WTC11 (cell line): ENCODE results near the gene CDK18. TPM values are rescaled to one million over a fixed set of nuclear protein-coding genes. Genes with fewer than 3 reads are reported as not detected.

Experiments
- ATAC-seq: fragments of 200-7000 bp; cut with Tn5 transposase; 2 replicates; pipeline ENCODE4 v1.10.0; 2021; ENCODE audit warnings: mild to moderate bottlenecking, moderate library complexity
- CTCF ChIA-PET: fragments of 300-600 bp; sonication (Branson Sonifier 250); formaldehyde crosslinking; loops from one replicate; lab custom pipeline; 2021; ENCODE audit warnings: antibody characterized with exemption; lab: Charles Lee
- POLR2A ChIA-PET: fragments of 350-600 bp; sonication (Branson Sonifier 250); formaldehyde crosslinking; loops from one replicate; lab custom pipeline; 2021; ENCODE audit warnings: antibody characterized with exemption; lab: Charles Lee
- DNase-seq: peaks from one replicate; pipeline ENCODE4 v3.0.0; 2021; ENCODE audit warnings: low spot score
- H3K27ac Mint-ChIP-seq: 2 replicates; pipeline ENCODE4 v1.8.0; 2021; ENCODE audit warnings: mixed read lengths
- H3K27me3 Mint-ChIP-seq: 2 replicates; pipeline ENCODE4 v1.8.0; 2021; ENCODE audit warnings: low read depth, mild to moderate bottlenecking, moderate library complexity, mixed read lengths
- H3K36me3 Mint-ChIP-seq: 2 replicates; pipeline ENCODE4 v1.8.0; 2021; ENCODE audit warnings: mixed read lengths
- H3K4me1 Mint-ChIP-seq: 2 replicates; pipeline ENCODE4 v1.8.0; 2022; ENCODE audit warnings: mixed read lengths
- H3K4me3 Mint-ChIP-seq: 2 replicates; pipeline ENCODE4 v1.8.0; 2021; ENCODE audit warnings: mild to moderate bottlenecking, moderate library complexity, mixed read lengths
- H3K9me3 Mint-ChIP-seq: 2 replicates; pipeline ENCODE4 v1.8.0; 2021; ENCODE audit warnings: mixed read lengths
- ATF1 ChIP-seq: sonication (generic); formaldehyde crosslinking; IDR thresholded peaks from 2 replicates; pipeline ENCODE4 v1.8.1; 2023; ENCODE audit warnings: mild to moderate bottlenecking, moderate library complexity, missing genetic modification reagents
- CBFB ChIP-seq: sonication (generic); formaldehyde crosslinking; IDR thresholded peaks from 2 replicates; pipeline ENCODE4 v1.8.1; 2022; ENCODE audit warnings: mild to moderate bottlenecking, low read depth, missing genetic modification reagents
- EMX1 ChIP-seq: fragments of 250-450 bp; sonication (Bioruptor Pico); IDR thresholded peaks from 2 replicates; pipeline ENCODE4 v1.8.0; 2021; ENCODE audit warnings: mild to moderate bottlenecking
- GRHL2 ChIP-seq: fragments of 250-450 bp; sonication (Bioruptor Pico); IDR thresholded peaks from 2 replicates; pipeline ENCODE4 v1.8.0; 2022; ENCODE audit warnings: mild to moderate bottlenecking, moderate library complexity; ENCODE audit not compliant: insufficient replicate concordance, severe bottlenecking
- HMGA2 ChIP-seq: fragments of 250-450 bp; sonication (Bioruptor Pico); IDR thresholded peaks from 2 replicates; pipeline ENCODE4 v1.4.0; 2021; ENCODE audit warnings: mild to moderate bottlenecking, moderate library complexity
- IRF2 ChIP-seq: sonication (generic); formaldehyde crosslinking; IDR thresholded peaks from 2 replicates; pipeline ENCODE4 v1.8.0; 2022; ENCODE audit warnings: low read depth, missing genetic modification reagents, borderline replicate concordance
- JAZF1 ChIP-seq: fragments of 250-450 bp; sonication (Bioruptor Pico); IDR thresholded peaks from 2 replicates; pipeline ENCODE4 v1.9.0; 2021; ENCODE audit warnings: moderate library complexity, mild to moderate bottlenecking, inconsistent platforms
- NR3C1 ChIP-seq: sonication (generic); formaldehyde crosslinking; conservative IDR thresholded peaks from 2 replicates; pipeline ENCODE4 v1.8.1; 2023; ENCODE audit warnings: low read depth, mild to moderate bottlenecking, missing genetic modification reagents
- PRRX2 ChIP-seq: fragments of 250-450 bp; sonication (Bioruptor Pico); IDR thresholded peaks from 2 replicates; pipeline ENCODE4 v1.8.0; 2021; ENCODE audit warnings: mild to moderate bottlenecking
- RORB ChIP-seq: fragments of 250-450 bp; sonication (Bioruptor Pico); IDR thresholded peaks from 2 replicates; pipeline ENCODE4 v1.9.0; 2021; ENCODE audit warnings: mild to moderate bottlenecking
- SP1 ChIP-seq: sonication (generic); formaldehyde crosslinking; conservative IDR thresholded peaks from 2 replicates; pipeline ENCODE4 v1.8.1; 2022; ENCODE audit warnings: missing genetic modification reagents
- TEAD1 ChIP-seq: sonication (generic); formaldehyde crosslinking; IDR thresholded peaks from 2 replicates; pipeline ENCODE4 v1.8.0; 2022; ENCODE audit warnings: mild to moderate bottlenecking, missing genetic modification reagents
- ZNF138 ChIP-seq: sonication (generic); formaldehyde crosslinking; conservative IDR thresholded peaks from 2 replicates; pipeline ENCODE4 v1.8.1; 2022; ENCODE audit warnings: mild to moderate bottlenecking, moderate library complexity, missing genetic modification reagents
- ZNF317 ChIP-seq: sonication (generic); formaldehyde crosslinking; IDR thresholded peaks from 2 replicates; pipeline ENCODE4 v1.8.1; 2023; ENCODE audit warnings: low read depth, mild to moderate bottlenecking, moderate library complexity, missing genetic modification reagents, borderline replicate concordance
- ZNF396 ChIP-seq: fragments of 250-450 bp; sonication (Bioruptor Pico); IDR thresholded peaks from 2 replicates; pipeline ENCODE4 v1.8.0; 2021; ENCODE audit warnings: mild to moderate bottlenecking, moderate library complexity, borderline replicate concordance
- total RNA-seq: library from RNA; stranded (reverse); gene quantifications from 3 replicates; pipeline ENCODE4 v1.2.3, GENCODE V29; 2021
- TF ChIP-seq, protein P1 (sequence below): sonication (generic); formaldehyde crosslinking; IDR thresholded peaks from 2 replicates; pipeline ENCODE4 v1.8.1; 2023; ENCODE audit warnings: mild to moderate bottlenecking, missing genetic modification reagents, borderline replicate concordance
- TF ChIP-seq, protein P2 (sequence below): sonication (generic); formaldehyde crosslinking; IDR thresholded peaks from 2 replicates; pipeline ENCODE4 v1.8.1; 2022; ENCODE audit warnings: missing genetic modification reagents, borderline replicate concordance
- TF ChIP-seq, protein P3 (sequence below): sonication (generic); formaldehyde crosslinking; IDR thresholded peaks from 2 replicates; pipeline ENCODE4 v1.8.0; 2022; ENCODE audit warnings: mild to moderate bottlenecking, missing genetic modification reagents
- TF ChIP-seq, protein P4 (sequence below): fragments of 200-600 bp; IDR thresholded peaks from 2 replicates; pipeline ENCODE4 v1.8.0; 2022; ENCODE audit warnings: antibody characterized with exemption
- TF ChIP-seq, protein P5 (sequence below): sonication (generic); formaldehyde crosslinking; IDR thresholded peaks from 2 replicates; pipeline ENCODE4 v1.8.1; 2023; ENCODE audit warnings: mild to moderate bottlenecking, missing genetic modification reagents

CDK18 gene
- total RNA-seq, 1 experiment from 2014 or later, result 71.9 TPM

DNA sequence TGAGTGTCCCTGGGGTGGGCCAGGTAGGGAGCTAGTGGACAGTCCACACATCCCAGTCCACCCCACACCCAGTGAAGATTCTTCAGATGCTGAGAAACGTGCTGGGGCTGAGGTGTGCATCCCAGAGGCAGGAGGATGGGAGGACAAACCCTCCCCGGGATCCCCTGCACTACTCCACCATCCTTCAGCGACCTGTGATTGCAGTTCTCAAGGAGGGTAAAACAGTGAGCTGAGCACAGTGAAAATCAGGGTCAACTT, 76.4 kb downstream of the CDK18 start (continued):
- TF ChIP-seq JAZF1 (CRISPR knock-in tag), result no peak
- no peak for TF ChIP-seq ATF1 (CRISPR knock-in tag)
- TF ChIP-seq ZNF317, result no peak
- TF ChIP-seq, protein P1, sequence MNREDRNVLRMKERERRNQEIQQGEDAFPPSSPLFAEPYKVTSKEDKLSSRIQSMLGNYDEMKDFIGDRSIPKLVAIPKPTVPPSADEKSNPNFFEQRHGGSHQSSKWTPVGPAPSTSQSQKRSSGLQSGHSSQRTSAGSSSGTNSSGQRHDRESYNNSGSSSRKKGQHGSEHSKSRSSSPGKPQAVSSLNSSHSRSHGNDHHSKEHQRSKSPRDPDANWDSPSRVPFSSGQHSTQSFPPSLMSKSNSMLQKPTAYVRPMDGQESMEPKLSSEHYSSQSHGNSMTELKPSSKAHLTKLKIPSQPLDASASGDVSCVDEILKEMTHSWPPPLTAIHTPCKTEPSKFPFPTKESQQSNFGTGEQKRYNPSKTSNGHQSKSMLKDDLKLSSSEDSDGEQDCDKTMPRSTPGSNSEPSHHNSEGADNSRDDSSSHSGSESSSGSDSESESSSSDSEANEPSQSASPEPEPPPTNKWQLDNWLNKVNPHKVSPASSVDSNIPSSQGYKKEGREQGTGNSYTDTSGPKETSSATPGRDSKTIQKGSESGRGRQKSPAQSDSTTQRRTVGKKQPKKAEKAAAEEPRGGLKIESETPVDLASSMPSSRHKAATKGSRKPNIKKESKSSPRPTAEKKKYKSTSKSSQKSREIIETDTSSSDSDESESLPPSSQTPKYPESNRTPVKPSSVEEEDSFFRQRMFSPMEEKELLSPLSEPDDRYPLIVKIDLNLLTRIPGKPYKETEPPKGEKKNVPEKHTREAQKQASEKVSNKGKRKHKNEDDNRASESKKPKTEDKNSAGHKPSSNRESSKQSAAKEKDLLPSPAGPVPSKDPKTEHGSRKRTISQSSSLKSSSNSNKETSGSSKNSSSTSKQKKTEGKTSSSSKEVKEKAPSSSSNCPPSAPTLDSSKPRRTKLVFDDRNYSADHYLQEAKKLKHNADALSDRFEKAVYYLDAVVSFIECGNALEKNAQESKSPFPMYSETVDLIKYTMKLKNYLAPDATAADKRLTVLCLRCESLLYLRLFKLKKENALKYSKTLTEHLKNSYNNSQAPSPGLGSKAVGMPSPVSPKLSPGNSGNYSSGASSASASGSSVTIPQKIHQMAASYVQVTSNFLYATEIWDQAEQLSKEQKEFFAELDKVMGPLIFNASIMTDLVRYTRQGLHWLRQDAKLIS (CRISPR knock-in tag), result no peak

DNA sequence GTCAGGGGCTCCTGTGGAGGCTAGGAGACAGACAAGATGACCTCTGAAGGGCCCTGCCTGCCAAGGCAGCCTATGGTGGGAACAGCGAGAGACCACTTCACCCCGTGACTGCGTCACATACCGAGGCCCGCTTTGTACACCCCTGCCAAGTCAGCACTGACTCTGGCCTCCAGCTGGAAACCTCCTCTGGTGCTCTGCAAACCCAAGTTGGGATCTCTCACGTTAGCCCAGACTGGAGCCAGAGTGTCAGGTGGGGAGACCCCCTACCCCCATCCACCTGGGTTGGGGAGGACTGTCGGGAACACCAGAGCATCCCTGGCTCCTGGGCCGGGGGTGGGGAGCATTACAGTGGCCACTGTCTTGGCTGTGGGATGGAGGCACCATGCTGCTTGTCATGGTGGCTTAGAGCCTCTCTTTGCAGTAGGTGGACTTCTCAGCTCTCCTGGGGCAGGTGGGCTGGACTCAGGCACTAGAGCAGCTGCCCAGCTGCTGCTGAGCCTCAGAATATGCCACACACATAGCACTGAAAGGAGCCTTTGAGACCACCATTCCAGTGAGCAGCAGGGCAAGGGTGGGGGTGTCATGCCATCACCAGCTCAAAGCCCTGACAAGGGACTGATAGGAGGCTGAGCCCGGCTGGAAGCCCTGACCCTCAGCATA, 77.0 kb downstream of the CDK18 start:
- Mint-ChIP-seq H3K9me3 (no peaks in the 10 kb centered on the region), H3K4me1 (peaks cover 12% of the 10 kb centered on the region)
- ATAC-seq, result no peak
- POLR2A ChIA-PET, result no interaction called here
- TF ChIP-seq JAZF1 (CRISPR knock-in tag), result no peak
- TF ChIP-seq GRHL2, result no peak
- TF ChIP-seq ZNF396 (CRISPR knock-in tag), result no peak
- TF ChIP-seq CBFB (CRISPR knock-in tag), result no peak
- TF ChIP-seq, protein P2, sequence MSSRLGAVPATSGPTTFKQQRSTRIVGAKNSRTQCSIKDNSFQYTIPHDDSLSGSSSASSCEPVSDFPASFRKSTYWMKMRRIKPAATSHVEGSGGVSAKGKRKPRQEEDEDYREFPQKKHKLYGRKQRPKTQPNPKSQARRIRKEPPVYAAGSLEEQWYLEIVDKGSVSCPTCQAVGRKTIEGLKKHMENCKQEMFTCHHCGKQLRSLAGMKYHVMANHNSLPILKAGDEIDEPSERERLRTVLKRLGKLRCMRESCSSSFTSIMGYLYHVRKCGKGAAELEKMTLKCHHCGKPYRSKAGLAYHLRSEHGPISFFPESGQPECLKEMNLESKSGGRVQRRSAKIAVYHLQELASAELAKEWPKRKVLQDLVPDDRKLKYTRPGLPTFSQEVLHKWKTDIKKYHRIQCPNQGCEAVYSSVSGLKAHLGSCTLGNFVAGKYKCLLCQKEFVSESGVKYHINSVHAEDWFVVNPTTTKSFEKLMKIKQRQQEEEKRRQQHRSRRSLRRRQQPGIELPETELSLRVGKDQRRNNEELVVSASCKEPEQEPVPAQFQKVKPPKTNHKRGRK (CRISPR knock-in tag), result no peak
- TF ChIP-seq SP1 (CRISPR knock-in tag), result no peak
- TF ChIP-seq PRRX2 (CRISPR knock-in tag), result no peak
- TF ChIP-seq RORB (CRISPR knock-in tag), result no peak
- TF ChIP-seq, all 79 proteins: peak for 0
- CTCF ChIA-PET, result interaction anchor here (0.7 to 3.6 kb wide), 3 partner anchors 11 to 966 kb away, joined by 3 to 36 read pairs (median 6); no protein-coding TSS in a partner anchor
- Mint-ChIP-seq H3K27ac (no peak overlapping the region), H3K36me3 (no peaks in the 10 kb centered on the region), H3K27me3 (peaks cover 5% of the 10 kb centered on the region; the same call in 1 of the 2 replicates), H3K4me3 (no peak overlapping the region)
- peak; percentile 5 for DNase-seq

DNA sequence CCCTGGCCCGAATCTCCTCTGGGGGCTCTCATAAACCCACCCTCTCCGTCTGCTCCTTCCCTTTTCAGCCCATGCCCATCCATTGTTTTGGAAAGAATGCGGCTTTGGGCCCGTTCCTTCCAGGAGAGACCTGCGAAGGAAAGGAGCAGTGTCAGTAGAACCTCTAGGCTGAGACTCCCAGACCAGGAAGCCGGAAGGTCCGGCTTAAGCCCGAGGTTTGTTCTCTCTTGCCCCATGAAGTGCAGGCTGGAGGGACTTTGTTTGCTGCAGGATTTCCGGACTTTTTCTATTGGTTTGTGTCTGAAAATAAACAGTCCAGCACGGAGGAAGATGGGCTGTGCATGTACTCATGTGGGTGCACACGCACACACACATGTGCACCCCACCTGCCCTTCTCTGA, 77.6 kb downstream of the CDK18 start:
- H3K4me1 Mint-ChIP-seq, result peaks cover 12% of the 10 kb centered on the region
- DNase-seq (no peak), ATAC-seq (no peak)
- ChIA-PET POLR2A (no interaction called here), CTCF (interaction anchor here (0.8 kb wide), 1 partner anchor 77 kb away, joined by 3 read pairs; no protein-coding TSS in a partner anchor)
- no peak overlapping the region for H3K4me3 Mint-ChIP-seq
- H3K27me3 Mint-ChIP-seq, result peaks cover 5% of the 10 kb centered on the region; the same call in 1 of the 2 replicates
- no peaks in the 10 kb centered on the region for H3K9me3 Mint-ChIP-seq
- H3K27ac Mint-ChIP-seq, result no peak overlapping the region
- H3K36me3 Mint-ChIP-seq, result no peaks in the 10 kb centered on the region
- TF ChIP-seq, protein P3, sequence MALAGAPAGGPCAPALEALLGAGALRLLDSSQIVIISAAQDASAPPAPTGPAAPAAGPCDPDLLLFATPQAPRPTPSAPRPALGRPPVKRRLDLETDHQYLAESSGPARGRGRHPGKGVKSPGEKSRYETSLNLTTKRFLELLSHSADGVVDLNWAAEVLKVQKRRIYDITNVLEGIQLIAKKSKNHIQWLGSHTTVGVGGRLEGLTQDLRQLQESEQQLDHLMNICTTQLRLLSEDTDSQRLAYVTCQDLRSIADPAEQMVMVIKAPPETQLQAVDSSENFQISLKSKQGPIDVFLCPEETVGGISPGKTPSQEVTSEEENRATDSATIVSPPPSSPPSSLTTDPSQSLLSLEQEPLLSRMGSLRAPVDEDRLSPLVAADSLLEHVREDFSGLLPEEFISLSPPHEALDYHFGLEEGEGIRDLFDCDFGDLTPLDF (CRISPR knock-in tag), result no peak
- TF ChIP-seq, protein P2 (CRISPR knock-in tag), result no peak
- TF ChIP-seq EMX1 (CRISPR knock-in tag) (no peak), ZNF138 (CRISPR knock-in tag) (no peak), TEAD1 (CRISPR knock-in tag) (no peak), ATF1 (CRISPR knock-in tag) (no peak), HMGA2 (CRISPR knock-in tag) (no peak), NR3C1 (CRISPR knock-in tag) (no peak), IRF2 (no peak), SP1 (CRISPR knock-in tag) (no peak)
- TF ChIP-seq, protein P4, sequence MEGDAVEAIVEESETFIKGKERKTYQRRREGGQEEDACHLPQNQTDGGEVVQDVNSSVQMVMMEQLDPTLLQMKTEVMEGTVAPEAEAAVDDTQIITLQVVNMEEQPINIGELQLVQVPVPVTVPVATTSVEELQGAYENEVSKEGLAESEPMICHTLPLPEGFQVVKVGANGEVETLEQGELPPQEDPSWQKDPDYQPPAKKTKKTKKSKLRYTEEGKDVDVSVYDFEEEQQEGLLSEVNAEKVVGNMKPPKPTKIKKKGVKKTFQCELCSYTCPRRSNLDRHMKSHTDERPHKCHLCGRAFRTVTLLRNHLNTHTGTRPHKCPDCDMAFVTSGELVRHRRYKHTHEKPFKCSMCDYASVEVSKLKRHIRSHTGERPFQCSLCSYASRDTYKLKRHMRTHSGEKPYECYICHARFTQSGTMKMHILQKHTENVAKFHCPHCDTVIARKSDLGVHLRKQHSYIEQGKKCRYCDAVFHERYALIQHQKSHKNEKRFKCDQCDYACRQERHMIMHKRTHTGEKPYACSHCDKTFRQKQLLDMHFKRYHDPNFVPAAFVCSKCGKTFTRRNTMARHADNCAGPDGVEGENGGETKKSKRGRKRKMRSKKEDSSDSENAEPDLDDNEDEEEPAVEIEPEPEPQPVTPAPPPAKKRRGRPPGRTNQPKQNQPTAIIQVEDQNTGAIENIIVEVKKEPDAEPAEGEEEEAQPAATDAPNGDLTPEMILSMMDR, result no peak
- TF ChIP-seq, protein P5, sequence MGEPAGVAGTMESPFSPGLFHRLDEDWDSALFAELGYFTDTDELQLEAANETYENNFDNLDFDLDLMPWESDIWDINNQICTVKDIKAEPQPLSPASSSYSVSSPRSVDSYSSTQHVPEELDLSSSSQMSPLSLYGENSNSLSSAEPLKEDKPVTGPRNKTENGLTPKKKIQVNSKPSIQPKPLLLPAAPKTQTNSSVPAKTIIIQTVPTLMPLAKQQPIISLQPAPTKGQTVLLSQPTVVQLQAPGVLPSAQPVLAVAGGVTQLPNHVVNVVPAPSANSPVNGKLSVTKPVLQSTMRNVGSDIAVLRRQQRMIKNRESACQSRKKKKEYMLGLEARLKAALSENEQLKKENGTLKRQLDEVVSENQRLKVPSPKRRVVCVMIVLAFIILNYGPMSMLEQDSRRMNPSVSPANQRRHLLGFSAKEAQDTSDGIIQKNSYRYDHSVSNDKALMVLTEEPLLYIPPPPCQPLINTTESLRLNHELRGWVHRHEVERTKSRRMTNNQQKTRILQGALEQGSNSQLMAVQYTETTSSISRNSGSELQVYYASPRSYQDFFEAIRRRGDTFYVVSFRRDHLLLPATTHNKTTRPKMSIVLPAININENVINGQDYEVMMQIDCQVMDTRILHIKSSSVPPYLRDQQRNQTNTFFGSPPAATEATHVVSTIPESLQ, result no peak
